CD14-positive monocyte (primary cell): ENCODE measurements around the gene SIRT7. TPM values are rescaled to one million over a fixed set of nuclear protein-coding genes. Genes with fewer than 3 reads are reported as not detected.

ENCODE experiments used
- DNase-seq, 3 donors: peaks; one replicate each; pipeline ENCODE4 v3.0.0-alpha.2; 2011 to 2022
- H2AFZ ChIP-seq: 2 replicates; pipeline ENCODE4 v1.6.0; 2012; ENCODE audit warnings: mild to moderate bottlenecking, low read depth, low read length, inconsistent platforms; ENCODE audit not compliant: insufficient read depth, poor library complexity, severe bottlenecking
- H3K27ac ChIP-seq, 2 donors: 1 replicate in 1 of 2; 2 replicates in 1 of 2; pipeline ENCODE4 v1.5.1; 2012 to 2013; ENCODE audit warnings: low read length in 2 of 2, control low read depth in 1 of 2, inconsistent platforms in 1 of 2, low read depth in 1 of 2, mild to moderate bottlenecking in 1 of 2
- H3K27me3 ChIP-seq, 2 donors: one replicate each; pipeline versions ENCODE4 v1.6.0 to v1.6.1; 2011 to 2013; ENCODE audit warnings: low read length in 2 of 2; ENCODE audit not compliant: control insufficient read depth in 2 of 2, insufficient read depth in 2 of 2
- H3K36me3 ChIP-seq, 2 donors: replicated peaks in 1 of 2; 1 replicate in 1 of 2; 2 replicates in 1 of 2; pipeline versions ENCODE4 v1.5.1 to v1.6.1; 2012 to 2013; ENCODE audit warnings: low read length in 2 of 2, control low read depth in 1 of 2, inconsistent platforms in 1 of 2, mild to moderate bottlenecking in 1 of 2; ENCODE audit not compliant: insufficient read depth in 2 of 2, control insufficient read depth in 1 of 2
- H3K4me1 ChIP-seq, 2 donors: 1 replicate in 1 of 2; 2 replicates in 1 of 2; pipeline versions ENCODE4 v1.5.1 to v1.6.1; 2012 to 2013; ENCODE audit warnings: low read length in 2 of 2, control low read depth in 1 of 2, inconsistent platforms in 1 of 2, mild to moderate bottlenecking in 1 of 2, moderate library complexity in 1 of 2; ENCODE audit not compliant: insufficient read depth in 2 of 2, control insufficient read depth in 1 of 2
- H3K4me2 ChIP-seq: replicated peaks from 2 replicates; pipeline ENCODE3; 2012; ENCODE audit warnings: low read length, moderate library complexity, mild to moderate bottlenecking; ENCODE audit not compliant: poor library complexity, severe bottlenecking; ENCODE audit errors: extremely low read depth
- H3K4me3 ChIP-seq, 3 experiments: fragments of 200-600 bp in 1 of 3; sonication (generic) in 1 of 3; replicated peaks in 1 of 3; 1 replicate in 2 of 3; 2 replicates in 1 of 3; pipeline ENCODE4 v1.5.1; 2011 to 2013; ENCODE audit warnings: low read length in 3 of 3, mild to moderate bottlenecking in 3 of 3, control low read depth in 2 of 3, low read depth in 2 of 3, inconsistent platforms in 1 of 3, moderate library complexity in 1 of 3
- H3K79me2 ChIP-seq: 2 replicates; pipeline ENCODE4 v1.6.0; 2012; ENCODE audit warnings: mild to moderate bottlenecking, control low read depth, inconsistent platforms, low read length, moderate library complexity; ENCODE audit not compliant: insufficient read depth
- H3K9ac ChIP-seq: 2 replicates; pipeline ENCODE4 v1.6.0; 2017; ENCODE audit warnings: low read length, mild to moderate bottlenecking; ENCODE audit not compliant: insufficient read depth, poor library complexity, severe bottlenecking
- H3K9me3 ChIP-seq, 2 donors: replicated peaks in 1 of 2; 1 replicate in 1 of 2; 2 replicates in 1 of 2; pipeline versions ENCODE4 v1.5.1 to v1.6.1; 2012 to 2013; ENCODE audit warnings: low read length in 2 of 2, control low read depth in 1 of 2; ENCODE audit not compliant: control insufficient read depth in 1 of 2, insufficient read depth in 1 of 2
- H4K20me1 ChIP-seq: 2 replicates; pipeline ENCODE4 v1.6.0; 2012; ENCODE audit warnings: mild to moderate bottlenecking, low read length, control low read depth, moderate library complexity; ENCODE audit not compliant: insufficient read depth
- H3K27ac Mint-ChIP-seq, 7 donors: one replicate each; pipeline ENCODE4 v1.8.0; 2020; ENCODE audit warnings: mild to moderate bottlenecking in 7 of 7, mixed read lengths in 7 of 7, moderate library complexity in 6 of 7, inconsistent platforms in 2 of 7
- H3K27me3 Mint-ChIP-seq, 3 donors: one replicate each; pipeline ENCODE4 v1.8.0; 2021 to 2022; ENCODE audit warnings: low read depth in 3 of 3, mild to moderate bottlenecking in 3 of 3, mixed read lengths in 3 of 3, moderate library complexity in 3 of 3, inconsistent platforms in 1 of 3
- H3K36me3 Mint-ChIP-seq, 2 donors: one replicate each; pipeline ENCODE4 v1.8.0; 2020; ENCODE audit warnings: mixed read lengths in 2 of 2, inconsistent platforms in 1 of 2, mild to moderate bottlenecking in 1 of 2
- H3K4me1 Mint-ChIP-seq: one replicate; pipeline ENCODE4 v1.8.0; 2020; ENCODE audit warnings: mild to moderate bottlenecking, mixed read lengths
- H3K4me3 Mint-ChIP-seq, 2 donors: one replicate each; pipeline ENCODE4 v1.8.0; 2020; ENCODE audit warnings: mild to moderate bottlenecking in 2 of 2, mixed read lengths in 2 of 2, moderate library complexity in 1 of 2
- H3K9me3 Mint-ChIP-seq, 7 donors: one replicate each; pipeline ENCODE4 v1.8.0; 2020 to 2022; ENCODE audit warnings: mixed read lengths in 7 of 7, mild to moderate bottlenecking in 6 of 7, moderate library complexity in 6 of 7, inconsistent platforms in 2 of 7
- WGBS: methylation state at CpG from one replicate; pipeline ENCODE4 v1.1.5; 2013; ENCODE audit warnings: missing lambda C conversion rate; ENCODE audit not compliant: insufficient coverage; 5-methylcytosine and 5-hydroxymethylcytosine counted together
- intact Hi-C, 2 donors: fragments of 100-400 bp; cut with micrococcal nuclease; formaldehyde crosslinking; loops; one replicate each; pipeline versions ENCODE4 v1.15.0 to v1.15.1; 2023
- polyA plus RNA-seq, 3 donors: library from polyadenylated mRNA; depleted of rRNA in 1 of 3; unstranded in 2 of 3; stranded (reverse) in 1 of 3; fragments of 300-500 nt in 2 of 3; fragments of >200 nt in 1 of 3; fragmentation: Illumina TruSeq in 2 of 3; gene quantifications; 1 replicate in 2 of 3; 2 replicates in 1 of 3; pipeline ENCODE4 v1.2.3, GENCODE V29; 2012 to 2021
- TF ChIP-seq, protein P1 (sequence below): fragments of 200-600 bp; IDR thresholded peaks from one replicate; pipeline ENCODE4 v1.8.0; 2022; ENCODE audit warnings: antibody characterized with exemption, mild to moderate bottlenecking

SIRT7 gene
- polyA plus RNA-seq, 3 donors, result 22.5 to 73.5 (median 23.7) TPM

DNA sequence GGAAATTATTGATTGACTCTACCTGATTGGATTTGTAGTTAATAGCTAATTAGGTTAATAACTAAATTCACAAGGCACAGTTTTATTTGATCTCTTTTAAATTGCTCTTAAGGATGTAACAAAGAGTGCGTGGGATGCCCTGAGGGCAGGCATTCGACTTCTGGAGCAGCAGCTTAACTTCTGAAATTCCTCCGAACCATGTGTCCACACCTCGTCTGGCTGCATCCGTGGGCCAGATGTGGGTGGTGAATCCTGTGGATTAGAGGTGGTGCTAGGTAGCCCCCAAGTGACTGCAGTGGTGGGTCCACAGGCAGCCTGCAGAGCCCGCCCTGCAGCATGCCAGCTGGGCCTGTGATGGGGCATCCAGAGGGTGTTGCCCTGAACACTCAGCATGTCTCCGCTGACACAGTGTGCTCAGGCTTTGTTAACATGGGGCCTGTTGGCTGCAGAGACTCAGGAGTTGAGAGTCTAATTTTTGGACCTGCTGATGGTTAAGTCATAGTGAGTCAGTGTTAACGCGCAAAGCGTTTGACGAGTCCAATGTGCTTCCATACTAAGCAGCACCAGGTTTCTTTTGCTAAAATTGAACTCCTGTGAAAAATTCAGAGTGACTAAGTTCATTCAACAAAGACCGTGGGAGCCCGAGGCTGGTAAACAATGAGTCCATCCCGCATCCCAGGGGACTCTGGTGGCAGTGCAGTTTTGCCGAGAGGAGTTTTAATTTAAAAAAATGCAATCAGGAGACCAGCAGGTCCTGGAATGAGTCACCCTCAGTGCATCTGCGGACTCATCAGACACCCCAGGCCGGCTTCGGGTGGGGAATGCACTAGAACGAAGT is 19.7 kb downstream of the SIRT7 start:
- peaks cover 40 to 69% of the 10 kb centered on the region in 2 donors for H3K36me3 ChIP-seq
- no peaks in the 10 kb centered on the region for H3K9me3 ChIP-seq
- H2AFZ ChIP-seq, result no peak overlapping the region
- no peak overlapping the region for H3K9ac ChIP-seq
- H3K27ac ChIP-seq, result no peak overlapping the region
- whole genome bisulfite sequencing, result 95% methylated on average over 17 of the region's 19 CpGs
- peaks cover 0 to 9% (median 0%) of the 10 kb centered on the region in 7 donors for H3K9me3 Mint-ChIP-seq
- intact Hi-C loops, result no loop called here
- no peak overlapping the region for H3K4me3 Mint-ChIP-seq
- no peak for DNase-seq
- TF ChIP-seq, protein P1, sequence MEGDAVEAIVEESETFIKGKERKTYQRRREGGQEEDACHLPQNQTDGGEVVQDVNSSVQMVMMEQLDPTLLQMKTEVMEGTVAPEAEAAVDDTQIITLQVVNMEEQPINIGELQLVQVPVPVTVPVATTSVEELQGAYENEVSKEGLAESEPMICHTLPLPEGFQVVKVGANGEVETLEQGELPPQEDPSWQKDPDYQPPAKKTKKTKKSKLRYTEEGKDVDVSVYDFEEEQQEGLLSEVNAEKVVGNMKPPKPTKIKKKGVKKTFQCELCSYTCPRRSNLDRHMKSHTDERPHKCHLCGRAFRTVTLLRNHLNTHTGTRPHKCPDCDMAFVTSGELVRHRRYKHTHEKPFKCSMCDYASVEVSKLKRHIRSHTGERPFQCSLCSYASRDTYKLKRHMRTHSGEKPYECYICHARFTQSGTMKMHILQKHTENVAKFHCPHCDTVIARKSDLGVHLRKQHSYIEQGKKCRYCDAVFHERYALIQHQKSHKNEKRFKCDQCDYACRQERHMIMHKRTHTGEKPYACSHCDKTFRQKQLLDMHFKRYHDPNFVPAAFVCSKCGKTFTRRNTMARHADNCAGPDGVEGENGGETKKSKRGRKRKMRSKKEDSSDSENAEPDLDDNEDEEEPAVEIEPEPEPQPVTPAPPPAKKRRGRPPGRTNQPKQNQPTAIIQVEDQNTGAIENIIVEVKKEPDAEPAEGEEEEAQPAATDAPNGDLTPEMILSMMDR, result no peak
- H4K20me1 ChIP-seq, result peaks cover 27% of the 10 kb centered on the region
- H3K4me2 ChIP-seq, result no peak overlapping the region
- peaks cover 3 to 19% of the 10 kb centered on the region in 2 donors for H3K27me3 ChIP-seq
- H3K79me2 ChIP-seq, result peaks cover 17% of the 10 kb centered on the region
- H3K36me3 Mint-ChIP-seq, result peaks cover 58 to 71% of the 10 kb centered on the region in 2 donors
- peaks cover 18 to 26% (median 19%) of the 10 kb centered on the region in 3 donors for H3K27me3 Mint-ChIP-seq
- peaks cover 0 to 12% of the 10 kb centered on the region in 2 donors for H3K4me1 ChIP-seq
- no peak overlapping the region for H3K27ac Mint-ChIP-seq
- H3K4me1 Mint-ChIP-seq, result peaks cover 2% of the 10 kb centered on the region
- no peak overlapping the region for H3K4me3 ChIP-seq

DNA sequence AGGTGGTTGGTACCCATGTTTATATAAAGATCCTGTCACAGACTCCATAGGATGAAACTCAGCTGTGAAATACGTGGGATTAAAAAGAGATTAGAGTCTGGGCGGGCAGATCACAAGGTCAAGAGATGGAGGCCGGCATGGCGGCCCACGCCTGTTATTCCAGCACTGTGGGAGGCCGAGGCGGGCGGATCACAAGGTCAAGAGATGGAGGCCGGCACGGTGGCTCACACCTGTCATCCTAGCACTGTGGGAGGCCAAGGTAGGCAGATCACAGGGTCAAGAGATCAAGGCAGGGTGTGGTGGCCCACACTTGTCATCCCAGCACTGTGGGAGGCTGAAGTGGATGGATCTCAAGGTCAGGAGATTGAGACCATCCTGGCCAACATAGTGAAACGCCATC is 22.6 kb downstream of the SIRT7 start:
- peaks cover 40 to 65% of the 10 kb centered on the region in 2 donors for H3K36me3 ChIP-seq
- no peak overlapping the region for H3K9ac ChIP-seq
- H3K79me2 ChIP-seq, result peaks cover 38% of the 10 kb centered on the region
- peaks cover 0 to 3% (median 2%) of the 10 kb centered on the region in 3 donors for H3K27me3 Mint-ChIP-seq
- H3K9me3 ChIP-seq, result no peaks in the 10 kb centered on the region
- H3K9me3 Mint-ChIP-seq, result peaks cover 0 to 2% (median 0%) of the 10 kb centered on the region in 7 donors
- intact Hi-C loops, result no loop called here
- no peak for DNase-seq
- H3K4me1 Mint-ChIP-seq, result peaks cover 11% of the 10 kb centered on the region
- H3K4me3 Mint-ChIP-seq, result no peak overlapping the region
- H3K27ac Mint-ChIP-seq, result no peak overlapping the region
- H2AFZ ChIP-seq, result no peak overlapping the region
- peaks cover 11 to 17% of the 10 kb centered on the region in 2 donors for H3K4me1 ChIP-seq
- H3K36me3 Mint-ChIP-seq, result peaks cover 48 to 62% of the 10 kb centered on the region in 2 donors
- TF ChIP-seq, protein P1, result no peak
- H3K4me2 ChIP-seq, result no peak overlapping the region
- no peak overlapping the region for H3K27ac ChIP-seq
- WGBS, result 100% methylated on average over 7 of the region's 11 CpGs
- no peak overlapping the region for H3K4me3 ChIP-seq
- H4K20me1 ChIP-seq, result peaks cover 24% of the 10 kb centered on the region
- no peaks in the 10 kb centered on the region for H3K27me3 ChIP-seq
